ENCODE results near the gene NOTCH3. TPM values are rescaled to one million over a fixed set of nuclear protein-coding genes. Genes with fewer than 3 reads are reported as not detected.

NOTCH3 gene
- total RNA-seq, 4 donors from 2014 or later, result 19.9 to 78.7 (median 49.1) TPM

GRCh38 chr19:15136234-15136954, 64.4 kb downstream of the NOTCH3 start:
- H3K4me3 ChIP-seq, result no peak overlapping the region
- WGBS, result 70% methylated on average over 2 of the region's 2 CpGs
- intact Hi-C loops (cut with DNase I), result no loop called here

GRCh38 chr19:15129856-15130585, 70.8 kb downstream of the NOTCH3 start:
- TF ChIP-seq POLR2A (IDR thresholded peaks at IDR 0.05; ENCODE audit: low read depth) (no peak), POLR2AphosphoS5 (IDR thresholded peaks at IDR 0.05) (no peak), EP300 (IDR thresholded peaks at IDR 0.05) (no peak)
- TF ChIP-seq, protein P1, sequence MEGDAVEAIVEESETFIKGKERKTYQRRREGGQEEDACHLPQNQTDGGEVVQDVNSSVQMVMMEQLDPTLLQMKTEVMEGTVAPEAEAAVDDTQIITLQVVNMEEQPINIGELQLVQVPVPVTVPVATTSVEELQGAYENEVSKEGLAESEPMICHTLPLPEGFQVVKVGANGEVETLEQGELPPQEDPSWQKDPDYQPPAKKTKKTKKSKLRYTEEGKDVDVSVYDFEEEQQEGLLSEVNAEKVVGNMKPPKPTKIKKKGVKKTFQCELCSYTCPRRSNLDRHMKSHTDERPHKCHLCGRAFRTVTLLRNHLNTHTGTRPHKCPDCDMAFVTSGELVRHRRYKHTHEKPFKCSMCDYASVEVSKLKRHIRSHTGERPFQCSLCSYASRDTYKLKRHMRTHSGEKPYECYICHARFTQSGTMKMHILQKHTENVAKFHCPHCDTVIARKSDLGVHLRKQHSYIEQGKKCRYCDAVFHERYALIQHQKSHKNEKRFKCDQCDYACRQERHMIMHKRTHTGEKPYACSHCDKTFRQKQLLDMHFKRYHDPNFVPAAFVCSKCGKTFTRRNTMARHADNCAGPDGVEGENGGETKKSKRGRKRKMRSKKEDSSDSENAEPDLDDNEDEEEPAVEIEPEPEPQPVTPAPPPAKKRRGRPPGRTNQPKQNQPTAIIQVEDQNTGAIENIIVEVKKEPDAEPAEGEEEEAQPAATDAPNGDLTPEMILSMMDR (IDR thresholded peaks at IDR 0.05), result no peak
- H3K4me3 ChIP-seq, result no peak overlapping the region
- peaks cover 3 to 8% (median 8%) of the 10 kb centered on the region in 4 donors for H3K4me1 ChIP-seq
- no peaks in the 10 kb centered on the region for H3K27me3 ChIP-seq
- intact Hi-C loops (cut with DNase I), result no loop called here
- H3K36me3 ChIP-seq, result no peaks in the 10 kb centered on the region
- H3K9me3 ChIP-seq, result no peaks in the 10 kb centered on the region
- no peak overlapping the region for H3K27ac ChIP-seq (replicated peaks in 1 of 4)
- 77% methylated on average over 13 of the region's 16 CpGs for WGBS
- DNase-seq (ENCODE audit: extremely low spot score), result no peak

More at GRCh38 chr19:15136234-15136954, 64.4 kb downstream of the NOTCH3 start:
- no peaks in the 10 kb centered on the region for H3K27me3 ChIP-seq
- H3K27ac ChIP-seq (replicated peaks in 1 of 4), result no peak overlapping the region
- DNase-seq (ENCODE audit: extremely low spot score), result no peak
- H3K36me3 ChIP-seq, result no peaks in the 10 kb centered on the region
- no peak for TF ChIP-seq EP300 (IDR thresholded peaks at IDR 0.05)
- no peak for TF ChIP-seq POLR2AphosphoS5 (IDR thresholded peaks at IDR 0.05)
- TF ChIP-seq, protein P1 (IDR thresholded peaks at IDR 0.05), result no peak
- no peak for TF ChIP-seq POLR2A (IDR thresholded peaks at IDR 0.05; ENCODE audit: low read depth)
- H3K9me3 ChIP-seq, result peaks cover 0 to 12% (median 2%) of the 10 kb centered on the region in 4 donors
- no peaks in the 10 kb centered on the region for H3K4me1 ChIP-seq

GRCh38 chr19:15128162-15128770, 72.5 kb downstream of the NOTCH3 start:
- H3K36me3 ChIP-seq, result peaks cover 0 to 2% (median under 1%) of the 10 kb centered on the region in 4 donors
- no peak overlapping the region for H3K27ac ChIP-seq (replicated peaks in 1 of 4)
- H3K4me3 ChIP-seq, result no peak overlapping the region
- 67% methylated on average over 6 of the region's 6 CpGs for WGBS
- intact Hi-C loops (cut with DNase I), result no loop called here
- TF ChIP-seq, protein P1 (IDR thresholded peaks at IDR 0.05), result no peak
- TF ChIP-seq POLR2AphosphoS5 (IDR thresholded peaks at IDR 0.05) (no peak), POLR2A (IDR thresholded peaks at IDR 0.05; ENCODE audit: low read depth) (no peak), EP300 (IDR thresholded peaks at IDR 0.05) (no peak)
- H3K9me3 ChIP-seq, result no peaks in the 10 kb centered on the region
- DNase-seq (ENCODE audit: extremely low spot score), result no peak
- peaks cover 15 to 26% (median 25%) of the 10 kb centered on the region in 4 donors for H3K4me1 ChIP-seq
- H3K27me3 ChIP-seq, result no peaks in the 10 kb centered on the region

GRCh38 chr19:15126131-15126910, 74.5 kb downstream of the NOTCH3 start:
- no peak for DNase-seq (ENCODE audit: extremely low spot score)
- H3K36me3 ChIP-seq, result peaks cover 7 to 22% (median 20%) of the 10 kb centered on the region in 4 donors
- H3K4me3 ChIP-seq, result peak overlapping the region; percentile 66 to 95 (median 77)
- no peaks in the 10 kb centered on the region for H3K9me3 ChIP-seq
- TF ChIP-seq, protein P1 (IDR thresholded peaks at IDR 0.05), result no peak
- TF ChIP-seq EP300 (IDR thresholded peaks at IDR 0.05) (no peak), POLR2A (IDR thresholded peaks at IDR 0.05; ENCODE audit: low read depth) (no peak), POLR2AphosphoS5 (IDR thresholded peaks at IDR 0.05) (no peak)
- peak overlapping the region; percentile 85 to 95 (median 94) for H3K27ac ChIP-seq (replicated peaks in 1 of 4)
- WGBS, result 62% methylated on average over 2 of the region's 2 CpGs
- H3K27me3 ChIP-seq, result no peaks in the 10 kb centered on the region
- intact Hi-C loops (cut with DNase I), result no loop called here
- peaks cover 19 to 30% (median 29%) of the 10 kb centered on the region in 4 donors for H3K4me1 ChIP-seq

All from esophagus muscularis mucosa (tissue), 4 donors.